ENCODE results near the gene PMAIP1. TPM values are rescaled to one million over a fixed set of nuclear protein-coding genes. Genes with fewer than 3 reads are reported as not detected.

PMAIP1 gene
- total RNA-seq, 2 donors from 2014 or later: 0.22 to 0.75 TPM

DNA sequence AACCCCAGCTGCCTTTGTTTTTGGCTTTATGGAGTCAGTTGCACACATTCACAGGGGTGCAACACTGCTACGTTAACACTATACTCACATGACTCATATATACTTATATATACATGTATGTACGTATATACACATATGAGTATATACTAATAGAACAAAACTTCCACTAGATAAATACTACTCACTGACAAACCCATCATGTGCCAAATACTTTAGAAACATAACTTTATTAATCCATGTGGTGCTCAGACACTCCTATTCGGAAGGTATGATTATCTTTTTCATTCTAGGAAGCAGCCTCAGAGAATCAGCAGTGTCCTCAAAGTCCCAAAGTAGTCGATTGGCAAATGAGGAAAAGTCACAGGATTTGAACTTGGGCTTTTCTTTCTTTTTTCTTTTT, 7.9 kb downstream of the PMAIP1 start:
- Histone ChIP-seq H3K27ac (no peak overlapping the region), H3K4me1 (no peaks in the 10 kb centered on the region), H3K36me3 (no peaks in the 10 kb centered on the region), H3K9me3 (no peaks in the 10 kb centered on the region), H3K4me3 (no peak overlapping the region), H3K27me3 (peaks cover 0 to 6% of the 10 kb centered on the region in 2 donors)
- DNase-seq (ENCODE audit: low spot score): no peak
- TF ChIP-seq, protein P1, sequence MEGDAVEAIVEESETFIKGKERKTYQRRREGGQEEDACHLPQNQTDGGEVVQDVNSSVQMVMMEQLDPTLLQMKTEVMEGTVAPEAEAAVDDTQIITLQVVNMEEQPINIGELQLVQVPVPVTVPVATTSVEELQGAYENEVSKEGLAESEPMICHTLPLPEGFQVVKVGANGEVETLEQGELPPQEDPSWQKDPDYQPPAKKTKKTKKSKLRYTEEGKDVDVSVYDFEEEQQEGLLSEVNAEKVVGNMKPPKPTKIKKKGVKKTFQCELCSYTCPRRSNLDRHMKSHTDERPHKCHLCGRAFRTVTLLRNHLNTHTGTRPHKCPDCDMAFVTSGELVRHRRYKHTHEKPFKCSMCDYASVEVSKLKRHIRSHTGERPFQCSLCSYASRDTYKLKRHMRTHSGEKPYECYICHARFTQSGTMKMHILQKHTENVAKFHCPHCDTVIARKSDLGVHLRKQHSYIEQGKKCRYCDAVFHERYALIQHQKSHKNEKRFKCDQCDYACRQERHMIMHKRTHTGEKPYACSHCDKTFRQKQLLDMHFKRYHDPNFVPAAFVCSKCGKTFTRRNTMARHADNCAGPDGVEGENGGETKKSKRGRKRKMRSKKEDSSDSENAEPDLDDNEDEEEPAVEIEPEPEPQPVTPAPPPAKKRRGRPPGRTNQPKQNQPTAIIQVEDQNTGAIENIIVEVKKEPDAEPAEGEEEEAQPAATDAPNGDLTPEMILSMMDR (IDR thresholded peaks at IDR 0.05): no peak

DNA sequence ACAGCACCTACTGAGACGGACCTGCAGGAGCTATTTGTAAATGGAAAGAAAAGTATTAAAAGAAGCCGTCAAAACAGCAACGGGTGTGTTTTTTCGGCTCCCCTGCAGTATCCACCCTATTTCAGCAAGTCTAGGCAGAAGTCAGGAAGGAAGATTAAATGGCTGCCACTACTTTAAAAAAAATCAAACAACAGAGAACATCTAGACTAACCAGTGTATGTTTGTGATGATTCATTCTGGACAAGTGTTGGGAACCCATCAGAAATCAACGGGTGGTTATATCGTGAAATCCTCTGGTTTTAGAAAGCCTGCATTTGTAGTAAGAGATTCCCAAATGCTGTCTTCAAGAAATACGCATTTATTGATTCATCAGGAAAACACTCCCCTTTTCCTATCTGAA, 9.0 kb downstream of the PMAIP1 start:
- Histone ChIP-seq H3K4me3 (no peak overlapping the region), H3K27me3 (peaks cover 0 to 3% of the 10 kb centered on the region in 2 donors), H3K9me3 (no peaks in the 10 kb centered on the region), H3K36me3 (no peaks in the 10 kb centered on the region), H3K4me1 (no peaks in the 10 kb centered on the region), H3K27ac (no peak overlapping the region)
- TF ChIP-seq, protein P1 (IDR thresholded peaks at IDR 0.05): no peak
- DNase-seq (ENCODE audit: low spot score): no peak

DNA sequence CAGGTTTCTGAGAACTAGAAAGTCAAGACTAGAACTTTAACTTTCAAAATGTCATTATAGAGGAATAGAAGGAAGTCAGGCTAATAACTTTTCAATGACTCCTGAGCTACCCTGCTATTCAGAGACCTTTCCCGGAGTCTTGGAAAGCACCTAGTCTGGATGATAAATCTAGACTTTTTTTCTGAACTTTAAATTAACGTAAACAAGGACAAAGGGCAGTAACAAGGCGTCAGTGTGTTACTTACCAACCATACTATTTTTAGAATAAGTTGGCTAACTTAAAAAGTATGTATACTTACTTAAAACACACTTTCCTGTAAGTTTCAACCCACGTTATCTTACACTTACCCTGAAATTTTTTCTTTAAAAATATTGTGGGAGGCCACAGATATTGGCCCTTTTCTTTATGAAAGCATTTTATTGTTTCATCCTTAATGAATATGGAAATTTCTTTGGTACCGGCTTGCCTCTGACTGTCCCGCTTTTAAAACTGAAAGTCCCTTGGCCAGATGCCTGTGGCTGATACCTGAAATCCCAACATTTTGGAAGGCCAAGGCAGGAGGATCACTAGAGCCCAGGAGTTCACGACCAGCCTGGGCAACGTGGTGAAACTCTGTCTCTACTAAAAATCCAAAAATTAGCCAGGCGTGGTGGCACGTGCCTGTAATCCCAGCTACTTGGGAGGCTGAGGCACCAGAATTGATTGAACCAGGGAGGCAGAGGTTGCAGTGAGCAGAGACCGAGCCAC, 9.7 kb downstream of the PMAIP1 start:
- no peak overlapping the region for H3K27ac ChIP-seq
- no peak overlapping the region for H3K4me3 ChIP-seq
- TF ChIP-seq, protein P1 (IDR thresholded peaks at IDR 0.05): no peak
- DNase-seq (ENCODE audit: low spot score): no peak
- H3K9me3 ChIP-seq: no peaks in the 10 kb centered on the region
- no peaks in the 10 kb centered on the region for H3K4me1 ChIP-seq
- H3K27me3 ChIP-seq: peaks cover 0 to 3% of the 10 kb centered on the region in 2 donors
- H3K36me3 ChIP-seq: no peaks in the 10 kb centered on the region

DNA sequence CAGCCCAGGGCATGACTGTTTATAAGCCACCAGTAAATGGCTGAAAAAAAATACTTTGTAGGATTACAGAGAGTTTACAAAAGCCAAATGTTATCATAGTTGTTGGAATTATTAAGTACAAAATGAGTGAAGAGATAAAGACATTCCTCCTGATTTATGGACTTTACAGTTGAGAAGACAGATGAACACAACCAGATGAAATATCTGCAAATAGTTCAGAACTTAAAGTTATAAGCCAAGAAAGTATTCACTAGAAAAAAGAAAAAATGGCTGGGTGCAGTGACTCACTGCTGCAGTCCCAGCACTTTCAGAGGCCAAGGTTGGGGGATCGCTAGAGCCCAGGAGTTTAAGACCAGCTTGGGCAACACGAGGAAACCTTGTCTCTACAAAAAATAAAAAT, 11.2 kb downstream of the PMAIP1 start:
- Histone ChIP-seq H3K9me3 (no peaks in the 10 kb centered on the region), H3K27me3 (peaks cover 0 to 3% of the 10 kb centered on the region in 2 donors), H3K4me1 (no peaks in the 10 kb centered on the region), H3K36me3 (no peaks in the 10 kb centered on the region), H3K27ac (no peak overlapping the region), H3K4me3 (no peak overlapping the region)
- TF ChIP-seq, protein P1 (IDR thresholded peaks at IDR 0.05): no peak
- DNase-seq (ENCODE audit: low spot score): no peak

- Histone ChIP-seq H3K4me1 (no peaks in the 10 kb centered on the region), H3K9me3 (no peaks in the 10 kb centered on the region), H3K36me3 (no peaks in the 10 kb centered on the region), H3K4me3 (no peak overlapping the region), H3K27me3 (peaks cover 0 to 3% of the 10 kb centered on the region in 2 donors), H3K27ac (no peak overlapping the region)
- no peak for DNase-seq (ENCODE audit: low spot score)
- TF ChIP-seq, protein P1 (IDR thresholded peaks at IDR 0.05): no peak
These were observed 11.8 kb downstream of the PMAIP1 start for GRCh38 chr18:59911600-59911999.

Measured in right atrium auricular region (tissue), 2 donors.